DMS153 treated with DMSO at 0.1 percent for 48 hours (cell line): ENCODE results near the gene DDTL.
A peak's percentile ranks its signal among the peaks of the same experiment; 100 is the strongest.
"Not testable (repeated sequence)": the region's sequence is repeated elsewhere in the genome, so short reads cannot be mapped to it uniquely, and the experiment has no call there.

Source experiments
- DNase-seq: peaks from one replicate; lab custom pipeline; 2025; ENCODE audit not compliant: unreplicated experiment; lab: John Stamatoyannopoulos, UW

Gene DDTL

DNA sequence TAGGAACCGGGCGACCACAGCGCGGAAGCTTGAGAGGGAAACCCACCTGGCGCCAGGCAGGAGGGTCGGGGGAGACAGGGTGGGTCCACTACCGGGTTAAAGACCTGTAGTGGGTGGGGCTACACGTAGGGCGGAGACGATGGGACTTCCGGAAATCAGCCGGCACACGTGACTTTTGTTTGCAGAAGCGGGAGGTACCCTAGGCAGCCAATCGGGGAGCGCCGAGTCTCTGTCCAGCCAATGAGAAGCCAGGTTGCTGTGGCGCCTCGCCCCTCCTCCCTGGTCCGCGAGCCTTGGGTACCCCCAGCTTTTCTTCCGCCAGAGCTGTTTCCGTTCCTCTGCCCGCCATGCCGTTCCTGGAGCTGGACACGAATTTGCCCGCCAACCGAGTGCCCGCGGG, at the start of gene DDTL:
Gene DDTL, plus strand, starts transcription at position 321 of the 400 bp plus-strand sequence. Its CDS starts 27 bp downstream, at position 348.
- not testable (repeated sequence) for DNase-seq

DNA sequence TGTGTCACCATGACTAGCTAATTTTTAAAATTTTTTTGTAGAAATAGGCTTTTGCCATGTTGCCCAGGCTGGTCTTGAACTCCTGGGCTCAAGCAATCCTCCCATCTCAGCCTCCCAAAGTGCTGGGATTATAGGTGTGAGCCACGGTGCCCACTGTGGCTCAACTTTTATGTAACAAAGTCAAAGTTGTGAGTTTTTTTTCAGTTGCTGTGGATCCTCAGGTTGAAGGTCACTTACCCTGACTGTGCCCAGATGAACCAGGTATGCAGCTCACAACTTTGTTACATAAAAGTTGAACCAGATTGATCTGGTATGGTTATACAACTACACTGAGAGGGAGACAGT, 46.4 kb upstream of the DDTL start:
- DNase-seq, result not testable (repeated sequence)

DNA sequence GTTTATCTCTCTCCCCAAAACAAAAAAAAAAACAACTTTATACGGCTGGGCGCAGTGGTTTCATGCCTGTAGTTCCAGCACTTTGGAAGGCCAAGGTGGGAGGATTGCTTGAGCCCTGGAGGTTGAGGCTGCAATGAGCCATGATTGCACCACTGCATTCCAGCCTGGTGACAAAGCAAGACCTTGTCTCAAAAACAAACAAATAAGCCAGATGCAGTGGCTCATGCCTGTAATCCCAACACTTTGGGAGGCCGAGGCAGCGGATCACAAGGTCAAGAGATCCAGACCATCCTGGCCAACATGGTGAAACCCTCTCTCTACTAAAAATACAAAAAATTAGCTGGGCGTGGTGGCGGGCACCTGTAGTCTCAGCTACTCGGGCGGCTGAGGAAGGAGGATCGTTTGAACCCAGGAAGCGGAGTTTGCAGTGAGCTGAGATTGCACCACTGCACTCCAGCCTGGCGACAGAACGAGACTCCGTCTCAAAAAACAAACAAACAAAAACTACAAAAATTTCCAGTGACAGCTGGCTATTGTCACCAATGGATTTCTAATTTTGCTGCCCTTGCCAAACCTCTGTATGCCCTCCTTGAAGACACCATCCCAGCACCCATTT, 45.0 kb upstream of the DDTL start:
- not testable (repeated sequence) for DNase-seq

DNA sequence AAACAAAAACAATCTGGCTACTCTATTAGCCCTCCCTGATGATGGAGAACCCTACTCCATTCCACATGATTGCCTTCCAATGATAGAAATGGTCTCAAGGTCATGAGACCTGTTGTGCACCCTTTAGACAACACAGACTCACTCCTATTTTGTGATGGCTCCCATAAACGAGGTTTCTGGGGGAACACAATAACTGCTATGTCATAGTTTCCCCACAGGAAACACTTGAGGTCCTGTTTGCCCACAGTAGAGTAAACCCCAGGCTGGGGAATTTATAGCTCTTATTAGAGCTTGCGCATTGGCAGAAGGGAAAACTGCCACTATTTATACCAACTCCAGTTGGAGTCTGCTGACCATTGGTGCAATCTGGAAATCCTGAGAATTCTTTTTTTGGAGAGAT, 43.8 kb upstream of the DDTL start:
- no peak for DNase-seq

DNA sequence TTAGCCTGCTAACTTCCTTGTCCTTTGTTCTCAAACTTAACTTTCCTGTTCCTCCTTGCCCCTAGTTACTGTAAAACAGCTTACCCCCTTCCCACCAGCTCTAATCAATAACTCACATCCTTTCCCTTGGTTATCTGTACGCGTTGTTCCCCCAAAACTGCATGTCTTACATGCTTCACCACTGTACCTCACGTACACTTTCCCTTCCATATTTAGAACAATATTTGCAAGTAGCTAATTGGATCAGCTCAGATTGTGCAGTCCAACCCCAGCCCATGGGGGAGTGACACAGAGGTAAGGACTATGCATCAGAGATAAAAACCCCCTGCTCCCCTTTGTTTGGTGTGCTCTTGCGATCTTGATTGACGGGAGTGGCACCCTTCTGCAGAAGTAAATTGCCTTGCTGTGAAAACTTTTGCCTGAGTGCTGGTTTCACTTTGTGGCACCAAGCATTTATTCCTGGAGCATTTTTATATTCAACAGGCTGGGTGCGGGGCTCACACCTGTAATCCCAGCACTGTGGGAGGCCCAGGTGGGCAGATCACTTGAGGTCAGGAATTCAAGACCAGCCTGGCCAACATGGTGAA, 41.6 kb upstream of the DDTL start:
- no peak for DNase-seq

DNA sequence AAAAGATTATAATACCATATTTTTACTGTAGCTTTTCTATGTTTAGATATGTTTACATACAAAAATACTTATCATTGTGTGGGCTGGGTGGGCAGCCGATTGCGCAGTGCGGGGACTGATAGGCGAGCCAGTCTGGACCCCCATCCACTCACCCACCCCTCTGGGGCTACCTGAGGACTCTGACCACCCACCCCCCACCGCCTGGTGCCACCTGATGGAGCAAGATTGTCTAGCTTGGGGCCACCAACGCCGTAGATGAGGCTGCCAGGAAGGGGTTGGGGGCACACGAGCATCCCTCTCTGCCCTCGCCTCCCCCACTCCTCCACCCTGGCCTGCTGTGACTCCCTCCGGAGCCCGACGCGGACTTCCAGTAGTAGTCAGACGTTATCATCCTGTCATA, 40.1 kb upstream of the DDTL start:
- DNase-seq, result no peak

DNA sequence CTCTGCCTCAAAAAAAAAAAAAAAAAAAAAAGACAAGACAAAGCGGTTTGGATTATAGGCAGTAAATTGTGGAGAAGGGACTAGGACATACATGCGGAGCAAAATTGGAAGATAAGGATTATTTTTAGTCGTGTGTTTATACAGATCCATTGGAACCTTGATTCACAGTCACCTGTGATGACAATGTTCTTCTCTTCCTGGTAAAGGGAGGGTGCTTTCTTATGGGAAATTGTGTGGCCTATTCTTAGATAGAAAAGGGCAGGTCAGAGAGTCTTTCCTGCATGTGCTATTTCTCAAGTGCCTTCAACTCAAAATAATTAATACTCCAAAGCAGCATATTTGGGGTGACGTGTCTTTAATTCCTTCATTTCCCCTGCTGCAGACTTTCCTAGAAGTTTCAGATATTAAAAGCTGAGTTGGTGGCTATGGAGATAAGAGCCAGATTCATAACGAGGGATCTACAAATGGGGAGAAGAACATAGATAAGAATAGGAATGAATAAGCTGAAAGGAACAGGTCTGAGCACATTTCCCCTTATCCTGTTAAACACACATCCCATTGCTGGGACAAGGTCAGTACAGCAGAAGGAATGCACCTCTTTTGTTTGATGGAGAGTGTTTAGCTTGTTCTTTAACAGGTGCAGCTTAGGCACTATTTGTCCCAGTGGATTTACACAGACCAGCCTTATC, 28.2 kb upstream of the DDTL start:
- no peak for DNase-seq

DNA sequence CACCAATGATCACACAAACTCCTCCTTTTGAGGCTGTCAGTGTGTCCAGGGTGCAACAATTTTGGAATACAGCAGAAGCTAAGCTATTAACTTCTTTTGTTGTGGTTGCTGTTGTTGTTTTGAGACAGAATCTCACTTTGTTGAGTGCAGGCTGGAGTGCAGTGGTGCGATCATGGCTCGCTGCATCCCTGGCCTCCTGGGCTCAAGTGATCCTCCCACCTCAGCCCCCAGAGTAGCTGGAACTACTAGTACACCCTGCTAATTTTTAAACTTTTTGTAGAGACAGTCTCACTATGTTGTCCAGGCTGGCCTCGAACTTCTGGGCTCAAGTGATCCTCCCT, 27.7 kb upstream of the DDTL start:
- DNase-seq, result no peak

DNA sequence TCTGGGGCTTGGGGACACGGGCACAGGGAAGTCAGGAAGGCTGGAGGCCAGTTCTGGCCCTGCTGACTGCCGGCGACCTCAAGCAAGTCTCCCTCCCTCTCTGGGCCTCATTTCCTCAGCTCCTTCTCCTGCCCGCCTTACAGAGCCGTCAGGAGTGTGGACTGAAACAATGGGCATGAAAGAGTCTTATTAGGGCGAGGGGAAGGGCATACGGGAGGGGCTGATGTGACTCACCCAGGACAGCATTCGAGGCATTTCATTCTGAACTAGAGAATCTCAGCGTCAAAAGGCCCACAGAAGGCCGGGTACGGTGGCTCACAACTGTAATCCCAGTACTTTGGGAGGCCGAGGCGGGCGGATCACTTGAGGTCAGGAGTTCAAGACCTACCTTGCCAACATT, 26.5 kb upstream of the DDTL start:
- DNase-seq, result not testable (repeated sequence)

DNA sequence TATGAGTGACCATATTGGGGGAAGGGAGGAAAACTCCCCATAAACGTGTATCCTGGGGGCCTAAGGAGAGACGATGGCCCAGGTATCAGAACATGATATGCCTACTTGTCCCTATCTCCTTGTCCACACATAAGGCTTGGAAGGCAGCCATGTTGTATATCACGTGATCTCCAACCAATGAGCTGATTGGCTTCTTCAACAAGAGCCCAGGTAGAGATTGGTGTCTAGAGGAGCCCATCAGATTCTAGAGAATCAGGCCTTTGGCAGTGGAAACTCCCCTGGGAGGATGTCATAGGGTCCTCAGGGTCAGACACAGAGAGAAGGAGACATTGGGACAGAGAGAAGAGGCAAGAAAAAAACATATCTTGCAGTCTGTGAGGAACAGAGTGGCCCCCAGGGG, 19.3 kb upstream of the DDTL start:
- DNase-seq, result not testable (repeated sequence)

DNA sequence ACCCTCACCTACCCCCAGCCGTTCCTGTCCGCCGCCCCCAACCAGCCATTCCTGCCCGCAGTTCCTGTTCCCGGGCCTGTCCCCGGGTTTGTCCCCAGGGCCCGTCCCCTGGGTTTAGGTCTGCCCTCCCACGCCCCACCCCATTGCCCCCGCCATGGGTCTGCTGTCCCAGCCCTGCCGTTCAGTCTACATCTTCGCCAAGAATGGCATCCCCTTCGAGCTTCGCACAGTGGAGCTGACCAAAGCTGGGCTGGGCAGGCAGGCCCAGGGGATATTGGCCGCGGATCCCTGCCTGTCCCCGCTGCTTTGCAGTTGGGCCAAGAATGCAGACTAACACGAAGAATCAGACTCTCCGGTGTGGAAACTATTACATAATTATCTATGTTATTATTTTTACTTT, 16.9 kb upstream of the DDTL start:
- not testable (repeated sequence) for DNase-seq

DNA sequence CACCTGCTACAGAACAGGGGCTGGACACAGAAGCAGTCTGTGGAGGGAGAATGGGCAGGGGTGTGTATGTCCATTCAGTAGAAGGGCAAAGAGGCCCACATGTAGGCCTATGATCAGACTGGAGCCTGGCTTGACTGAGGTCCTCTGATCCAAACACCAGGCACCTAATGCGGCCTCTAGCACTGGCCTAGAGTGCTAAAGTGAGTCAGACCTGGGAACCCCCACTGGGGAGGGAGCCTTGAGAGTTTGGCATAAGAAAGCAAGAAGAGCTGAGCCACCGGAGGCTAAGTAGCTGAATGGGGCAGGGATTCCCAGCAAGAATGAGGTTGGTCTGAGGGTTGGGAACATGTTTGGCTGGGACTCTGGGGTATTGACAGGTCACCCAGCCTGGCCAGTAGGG, 15.3 kb upstream of the DDTL start:
- DNase-seq, result not testable (repeated sequence)

DNA sequence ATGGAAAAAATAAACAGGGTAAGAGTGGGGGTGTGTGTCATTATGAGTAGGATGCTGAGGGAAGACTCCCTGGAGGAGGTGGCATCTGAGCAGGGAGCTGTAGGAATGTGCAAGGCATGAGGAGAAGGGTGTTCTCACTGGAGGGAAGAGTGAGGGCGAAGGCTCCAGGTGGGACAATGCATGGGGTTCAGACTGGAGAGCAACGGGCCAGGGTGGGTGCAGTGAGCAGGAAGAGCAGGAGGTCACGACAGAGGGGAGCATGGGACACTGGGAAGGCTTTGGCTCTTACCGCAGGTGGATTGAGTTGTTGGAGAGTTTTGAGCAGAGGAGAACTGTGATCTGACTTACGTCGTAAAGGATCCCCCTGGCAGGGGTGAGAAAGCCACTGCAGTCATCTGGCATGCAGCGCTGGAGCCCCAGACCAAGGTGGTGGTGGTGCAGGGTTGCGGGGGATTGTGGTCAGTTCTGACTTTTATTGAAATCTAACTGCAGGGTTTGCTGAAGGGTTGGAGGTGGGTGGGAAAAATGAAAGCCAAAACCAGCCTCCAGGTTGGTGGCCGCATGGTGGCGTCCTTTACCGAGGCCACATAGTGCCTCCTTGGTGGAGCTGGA, 13.8 kb upstream of the DDTL start:
- not testable (repeated sequence) for DNase-seq

DNA sequence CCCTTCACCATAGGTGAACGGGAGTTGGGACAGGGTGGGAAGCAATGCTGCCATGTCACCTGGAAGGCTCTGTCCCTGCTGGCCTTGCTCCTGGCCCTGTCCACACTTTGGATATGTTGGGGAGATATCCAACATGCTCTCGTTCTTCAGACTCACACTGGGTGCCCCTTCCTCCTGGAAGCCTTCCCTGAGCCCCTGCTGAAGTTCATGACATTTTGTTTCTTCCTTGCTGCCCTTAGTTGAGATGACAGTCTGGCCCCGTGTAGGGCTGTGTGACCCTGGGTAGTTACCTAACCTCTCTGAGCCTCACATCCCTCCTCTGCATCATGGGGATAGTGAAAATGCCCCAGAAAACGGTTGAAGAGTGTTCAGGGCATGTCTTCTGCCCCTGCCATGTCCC, 13.2 kb upstream of the DDTL start:
- not testable (repeated sequence) for DNase-seq

DNA sequence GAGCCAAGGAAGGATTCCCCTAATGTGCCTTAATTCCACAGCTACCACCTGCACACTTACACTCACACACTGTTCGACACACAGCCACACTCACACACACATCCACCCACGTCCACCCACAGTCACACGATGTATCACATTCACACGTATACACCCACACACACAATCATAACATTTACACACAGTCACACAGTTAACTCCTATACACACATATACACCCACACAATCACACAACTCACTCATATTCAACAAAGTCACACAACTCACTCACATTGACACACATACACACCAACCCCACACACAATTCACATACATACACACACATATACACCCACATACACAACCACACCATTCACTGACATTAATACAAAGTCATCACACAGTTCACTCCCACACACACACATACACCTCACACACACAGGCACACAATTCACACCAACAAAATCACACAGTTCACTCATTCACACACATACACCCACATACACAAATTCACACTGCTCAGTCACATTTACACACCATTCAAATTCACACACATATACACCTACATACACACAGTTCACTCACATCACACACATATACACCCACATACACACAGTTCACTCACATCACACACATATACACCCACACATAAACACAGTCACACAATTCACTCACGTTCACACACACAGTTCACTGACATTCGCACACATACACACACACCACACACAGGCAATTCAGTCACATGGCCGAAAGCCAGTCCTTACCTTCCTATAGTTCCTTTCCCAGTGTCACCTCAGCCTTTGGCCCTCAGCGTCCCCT, 12.3 kb upstream of the DDTL start:
- DNase-seq, result not testable (repeated sequence)

DNA sequence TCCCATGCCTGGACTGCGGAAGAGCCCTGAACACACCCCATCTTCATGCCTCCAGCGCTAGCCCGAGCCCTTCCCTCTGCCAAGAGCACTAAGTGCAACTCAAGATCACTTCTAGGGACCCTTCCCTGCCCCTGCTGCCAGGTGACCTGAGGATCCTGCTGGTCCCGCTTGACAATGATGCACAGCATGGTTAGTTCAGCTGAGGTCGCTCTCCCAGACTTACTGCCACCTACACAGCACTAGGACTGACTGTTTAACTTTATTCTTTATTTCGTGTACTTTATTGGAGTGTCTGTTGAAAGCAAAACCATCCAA, 11.7 kb upstream of the DDTL start:
- not testable (repeated sequence) for DNase-seq

DNA sequence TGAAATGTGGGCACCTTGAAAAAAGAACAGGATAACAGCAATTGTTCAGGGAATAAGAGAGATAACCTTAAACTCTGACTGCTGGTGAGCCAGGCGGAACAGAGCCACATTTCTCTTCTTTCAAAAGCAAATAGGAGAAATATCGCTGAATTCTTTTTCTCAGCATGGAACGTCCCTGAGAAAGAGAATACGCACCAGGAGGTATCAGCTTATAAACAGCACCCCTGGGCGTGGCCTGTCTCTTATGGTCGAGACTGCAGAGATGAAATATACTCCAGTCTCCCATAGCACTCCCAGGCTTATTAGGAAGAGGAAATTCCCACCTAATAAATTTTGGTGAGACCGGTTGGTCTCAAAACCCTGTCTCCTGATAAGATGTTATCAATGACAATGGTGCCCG, 10.8 kb upstream of the DDTL start:
- DNase-seq, result not testable (repeated sequence)

DNA sequence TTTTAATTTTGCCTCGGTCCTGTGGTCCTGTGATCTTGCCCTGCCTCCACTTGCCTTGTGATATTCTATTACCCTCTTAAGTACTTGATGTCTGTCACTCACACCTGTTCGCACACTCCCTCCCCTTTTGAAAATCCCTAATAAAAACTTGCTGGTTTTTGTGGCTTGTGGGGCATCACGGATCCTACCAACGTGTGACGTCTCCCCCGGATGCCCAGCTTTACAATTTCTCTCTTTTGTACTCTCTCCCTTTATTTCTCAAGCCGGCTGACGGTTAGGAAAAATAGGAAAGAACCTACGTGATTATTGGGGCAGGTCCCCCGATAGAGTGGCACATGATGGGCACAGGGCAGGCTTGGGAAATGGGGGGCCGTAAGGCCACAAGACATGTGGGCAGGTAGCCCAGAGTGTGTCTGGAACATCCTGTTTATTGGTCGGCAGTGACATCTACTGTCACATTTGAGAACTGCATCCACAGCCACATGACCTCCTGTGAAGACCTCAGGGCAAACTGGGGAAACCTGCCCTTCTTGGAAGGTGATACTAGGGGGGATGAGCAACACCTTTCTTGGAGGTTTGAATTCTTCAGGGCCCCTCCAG, 10.3 kb upstream of the DDTL start:
- DNase-seq, result peak; percentile 69

DNA sequence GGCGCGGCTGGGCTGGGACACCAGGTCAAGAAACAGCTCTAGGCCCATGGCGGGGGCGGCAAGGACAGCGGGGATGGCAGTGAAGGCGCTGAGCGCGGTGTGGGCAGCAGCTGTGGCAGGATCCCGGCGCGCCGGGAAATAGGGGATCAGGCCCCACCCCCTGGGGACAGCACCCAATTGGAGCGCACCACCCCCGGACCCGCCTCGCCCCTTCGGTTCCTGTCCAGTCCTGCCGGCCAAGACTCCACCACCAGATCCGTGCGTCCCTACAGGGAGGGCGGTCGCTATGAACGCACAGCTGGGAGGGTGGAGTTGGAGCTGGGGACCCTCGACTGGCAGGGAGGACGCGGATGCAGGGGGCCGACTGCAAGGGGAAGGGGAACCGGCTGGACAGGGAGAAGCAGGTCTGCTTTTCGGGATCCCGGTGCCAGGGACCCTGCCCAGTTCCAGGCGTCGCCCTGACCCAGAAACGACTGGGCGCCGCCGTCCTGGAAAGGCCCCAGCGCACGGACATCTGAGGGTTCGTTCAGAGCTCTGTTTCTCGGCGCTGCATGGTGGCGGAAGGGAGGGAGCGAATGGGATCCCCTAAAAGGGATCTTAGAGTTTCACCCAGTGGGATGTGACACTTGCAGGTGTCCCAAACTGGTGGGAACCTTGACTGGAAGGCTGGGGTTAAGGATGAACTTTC, 5.5 kb upstream of the DDTL start, which contains the start of gene GSTT2B:
Gene GSTT2B, minus strand, starts transcription at position 112 of the 688 bp plus-strand sequence. Its CDS starts 64 bp downstream, at position 48.
- DNase-seq, result not testable (repeated sequence)

DNA sequence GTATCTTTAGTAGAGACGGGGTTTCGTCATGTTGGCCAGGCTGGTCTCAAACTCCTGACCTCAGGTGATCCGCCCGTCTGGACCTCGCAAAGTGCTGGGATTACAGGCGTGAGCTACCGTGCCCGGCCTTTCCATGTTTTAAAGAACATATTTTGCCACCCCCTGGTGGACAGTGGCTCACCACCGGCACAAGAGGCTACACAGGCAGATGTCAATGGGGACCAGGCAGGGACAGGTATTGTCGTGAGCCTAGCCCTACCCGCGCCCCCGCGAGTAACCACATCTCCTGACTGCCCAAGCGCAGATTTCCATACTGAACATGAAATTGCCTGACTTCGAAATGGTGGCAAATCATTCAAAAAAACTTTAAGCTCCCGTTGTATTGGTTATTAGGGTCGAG, 594 bp upstream of the DDTL start:
- DNase-seq, result not testable (repeated sequence)
